WTC11 (cell line): ENCODE measurements around the gene CNOT10. TPM values are rescaled to one million over a fixed set of nuclear protein-coding genes. Genes with fewer than 3 reads are reported as not detected.

Experiments used
- ATAC-seq: fragments of 200-7000 bp; cut with Tn5 transposase; 2 replicates; pipeline ENCODE4 v1.10.0; 2021; ENCODE audit warnings: mild to moderate bottlenecking, moderate library complexity
- CTCF ChIA-PET: fragments of 300-600 bp; sonication (Branson Sonifier 250); formaldehyde crosslinking; loops from one replicate; lab custom pipeline; 2021; ENCODE audit warnings: antibody characterized with exemption; lab: Charles Lee
- POLR2A ChIA-PET: fragments of 350-600 bp; sonication (Branson Sonifier 250); formaldehyde crosslinking; loops from one replicate; lab custom pipeline; 2021; ENCODE audit warnings: antibody characterized with exemption; lab: Charles Lee
- DNase-seq: peaks from one replicate; pipeline ENCODE4 v3.0.0; 2021; ENCODE audit warnings: low spot score
- H3K27ac Mint-ChIP-seq: 2 replicates; pipeline ENCODE4 v1.8.0; 2021; ENCODE audit warnings: mixed read lengths
- H3K27me3 Mint-ChIP-seq: 2 replicates; pipeline ENCODE4 v1.8.0; 2021; ENCODE audit warnings: low read depth, mild to moderate bottlenecking, moderate library complexity, mixed read lengths
- H3K36me3 Mint-ChIP-seq: 2 replicates; pipeline ENCODE4 v1.8.0; 2021; ENCODE audit warnings: mixed read lengths
- H3K4me1 Mint-ChIP-seq: 2 replicates; pipeline ENCODE4 v1.8.0; 2022; ENCODE audit warnings: mixed read lengths
- H3K4me3 Mint-ChIP-seq: 2 replicates; pipeline ENCODE4 v1.8.0; 2021; ENCODE audit warnings: mild to moderate bottlenecking, moderate library complexity, mixed read lengths
- H3K9me3 Mint-ChIP-seq: 2 replicates; pipeline ENCODE4 v1.8.0; 2021; ENCODE audit warnings: mixed read lengths
- ATF2 ChIP-seq: sonication (generic); formaldehyde crosslinking; IDR thresholded peaks from 2 replicates; pipeline ENCODE4 v1.8.1; 2022; ENCODE audit warnings: low read depth, missing genetic modification reagents, borderline replicate concordance
- CDX4 ChIP-seq: fragments of 250-450 bp; sonication (Bioruptor Pico); IDR thresholded peaks from 2 replicates; pipeline ENCODE4 v1.9.0; 2021; ENCODE audit warnings: moderate library complexity, mild to moderate bottlenecking, inconsistent platforms, borderline replicate concordance
- CTCF ChIP-seq: fragments of 200-600 bp; IDR thresholded peaks from 2 replicates; pipeline ENCODE4 v1.8.0; 2022; ENCODE audit warnings: antibody characterized with exemption
- ELF4 ChIP-seq: sonication (generic); formaldehyde crosslinking; IDR thresholded peaks from 2 replicates; pipeline ENCODE4 v1.8.1; 2022; ENCODE audit warnings: low read depth, mild to moderate bottlenecking, moderate library complexity, missing genetic modification reagents
- ETV6 ChIP-seq: sonication (generic); formaldehyde crosslinking; IDR thresholded peaks from 2 replicates; pipeline ENCODE4 v1.8.1; 2022; ENCODE audit warnings: mild to moderate bottlenecking, missing genetic modification reagents
- FOXJ3 ChIP-seq: sonication (generic); formaldehyde crosslinking; IDR thresholded peaks from 2 replicates; pipeline ENCODE4 v1.9.0; 2021; ENCODE audit warnings: missing genetic modification reagents, mild to moderate bottlenecking, borderline replicate concordance
- GRHL2 ChIP-seq: fragments of 250-450 bp; sonication (Bioruptor Pico); IDR thresholded peaks from 2 replicates; pipeline ENCODE4 v1.8.0; 2022; ENCODE audit warnings: mild to moderate bottlenecking, moderate library complexity; ENCODE audit not compliant: insufficient replicate concordance, severe bottlenecking
- GTF2I ChIP-seq: fragments of 250-450 bp; sonication (Bioruptor Pico); conservative IDR thresholded peaks from 2 replicates; pipeline ENCODE4 v1.4.0; 2021; ENCODE audit warnings: mild to moderate bottlenecking
- IRF2 ChIP-seq: sonication (generic); formaldehyde crosslinking; IDR thresholded peaks from 2 replicates; pipeline ENCODE4 v1.8.0; 2022; ENCODE audit warnings: low read depth, missing genetic modification reagents, borderline replicate concordance
- MLX ChIP-seq: sonication (generic); formaldehyde crosslinking; IDR thresholded peaks from 2 replicates; pipeline ENCODE4 v1.8.1; 2023; ENCODE audit warnings: mild to moderate bottlenecking, missing genetic modification reagents, moderate library complexity
- MXD4 ChIP-seq: fragments of 250-450 bp; sonication (Bioruptor Pico); IDR thresholded peaks from 2 replicates; pipeline ENCODE4 v1.8.0; 2021; ENCODE audit warnings: mild to moderate bottlenecking, moderate library complexity, borderline replicate concordance
- NFATC4 ChIP-seq: fragments of 250-450 bp; sonication (Bioruptor Pico); IDR thresholded peaks from 2 replicates; pipeline ENCODE4 v1.9.0; 2021; ENCODE audit warnings: mild to moderate bottlenecking
- NFE2L1 ChIP-seq: sonication (generic); formaldehyde crosslinking; IDR thresholded peaks from 2 replicates; pipeline ENCODE4 v1.8.1; 2023; ENCODE audit warnings: missing genetic modification reagents
- OVOL2 ChIP-seq: fragments of 250-450 bp; sonication (Bioruptor Pico); IDR thresholded peaks from 2 replicates; pipeline ENCODE4 v1.9.0; 2021; ENCODE audit warnings: mild to moderate bottlenecking, borderline replicate concordance
- PRDM15 ChIP-seq: sonication (generic); formaldehyde crosslinking; IDR thresholded peaks from 2 replicates; pipeline ENCODE4 v1.8.0; 2022; ENCODE audit warnings: missing genetic modification reagents
- SOX15 ChIP-seq: fragments of 250-450 bp; sonication (Bioruptor Pico); IDR thresholded peaks from 2 replicates; pipeline ENCODE4 v1.9.0; 2021; ENCODE audit warnings: mild to moderate bottlenecking
- TEAD4 ChIP-seq: sonication (generic); formaldehyde crosslinking; IDR thresholded peaks from 2 replicates; pipeline ENCODE4 v1.8.0; 2022; ENCODE audit warnings: mild to moderate bottlenecking, missing genetic modification reagents
- ZNF232 ChIP-seq: sonication (generic); formaldehyde crosslinking; IDR thresholded peaks from 2 replicates; pipeline ENCODE4 v1.8.0; 2022; ENCODE audit warnings: mild to moderate bottlenecking, missing genetic modification reagents
- ZNF532 ChIP-seq: fragments of 250-450 bp; sonication (Bioruptor Pico); IDR thresholded peaks from 2 replicates; pipeline ENCODE4 v1.9.0; 2021; ENCODE audit warnings: mild to moderate bottlenecking, borderline replicate concordance
- total RNA-seq: library from RNA; stranded (reverse); gene quantifications from 3 replicates; pipeline ENCODE4 v1.2.3, GENCODE V29; 2021

CNOT10 gene
- total RNA-seq, 1 experiment from 2014 or later: 38.7 TPM

- no peak overlapping the region for H3K27ac Mint-ChIP-seq
- no peaks in the 10 kb centered on the region; the same call in 1 of the 2 replicates for H3K4me1 Mint-ChIP-seq
- DNase-seq (no peak), ATAC-seq (no peak)
- peaks cover 12% of the 10 kb centered on the region for H3K9me3 Mint-ChIP-seq
- POLR2A ChIA-PET: no interaction called here
- TF ChIP-seq MXD4 (CRISPR knock-in tag) (no peak), NFE2L1 (no peak), PRDM15 (CRISPR knock-in tag) (no peak), MLX (CRISPR knock-in tag) (no peak), SOX15 (no peak), ATF2 (no peak), IRF2 (CRISPR knock-in tag) (no peak), GRHL2 (CRISPR knock-in tag) (no peak), CDX4 (CRISPR knock-in tag) (no peak), ZNF532 (CRISPR knock-in tag) (no peak), CTCF (no peak), NFATC4 (CRISPR knock-in tag) (no peak)
- no peak overlapping the region for H3K4me3 Mint-ChIP-seq
- CTCF ChIA-PET: no interaction called here
- H3K27me3 Mint-ChIP-seq: no peaks in the 10 kb centered on the region; the same call in 1 of the 2 replicates
- peaks cover 44% of the 10 kb centered on the region for H3K36me3 Mint-ChIP-seq
These were observed 58.9 kb downstream of the CNOT10 start for GRCh38 chr3:32743934-32744333.

GRCh38 chr3:32751377-32751776, 66.4 kb downstream of the CNOT10 start:
- no peak for DNase-seq
- Mint-ChIP-seq H3K9me3 (peaks cover under 1% of the 10 kb centered on the region; the same call in 1 of the 2 replicates), H3K4me1 (peaks cover 8% of the 10 kb centered on the region), H3K36me3 (peaks cover 18% of the 10 kb centered on the region), H3K4me3 (no peak overlapping the region), H3K27me3 (no peaks in the 10 kb centered on the region; the same call in 1 of the 2 replicates), H3K27ac (0 out of 2 replicates have a peak overlapping the region, but pooled peaks have one; percentile 42)
- ATAC-seq: no peak
- POLR2A ChIA-PET: no interaction called here
- CTCF ChIA-PET: no interaction called here
- no peak for TF ChIP-seq PRDM15 (CRISPR knock-in tag)
- no peak for TF ChIP-seq TEAD4
- TF ChIP-seq ZNF232 (CRISPR knock-in tag): no peak
- no peak for TF ChIP-seq ELF4
- no peak for TF ChIP-seq IRF2 (CRISPR knock-in tag)
- no peak for TF ChIP-seq FOXJ3 (CRISPR knock-in tag)
- no peak for TF ChIP-seq MXD4 (CRISPR knock-in tag)
- TF ChIP-seq OVOL2 (CRISPR knock-in tag): no peak
- no peak for TF ChIP-seq GTF2I (CRISPR knock-in tag)
- no peak for TF ChIP-seq ETV6 (CRISPR knock-in tag)
